ENCODE measurements around the gene RECQL5. TPM values are rescaled to one million over a fixed set of nuclear protein-coding genes. Genes with fewer than 3 reads are reported as not detected.
"Not testable (repeated sequence)": the region's sequence is repeated elsewhere in the genome, so short reads cannot be mapped to it uniquely, and the experiment has no call there.

The RECQL5 gene
- total RNA-seq, 1 donor from 2014 or later: 21.3 TPM

DNA sequence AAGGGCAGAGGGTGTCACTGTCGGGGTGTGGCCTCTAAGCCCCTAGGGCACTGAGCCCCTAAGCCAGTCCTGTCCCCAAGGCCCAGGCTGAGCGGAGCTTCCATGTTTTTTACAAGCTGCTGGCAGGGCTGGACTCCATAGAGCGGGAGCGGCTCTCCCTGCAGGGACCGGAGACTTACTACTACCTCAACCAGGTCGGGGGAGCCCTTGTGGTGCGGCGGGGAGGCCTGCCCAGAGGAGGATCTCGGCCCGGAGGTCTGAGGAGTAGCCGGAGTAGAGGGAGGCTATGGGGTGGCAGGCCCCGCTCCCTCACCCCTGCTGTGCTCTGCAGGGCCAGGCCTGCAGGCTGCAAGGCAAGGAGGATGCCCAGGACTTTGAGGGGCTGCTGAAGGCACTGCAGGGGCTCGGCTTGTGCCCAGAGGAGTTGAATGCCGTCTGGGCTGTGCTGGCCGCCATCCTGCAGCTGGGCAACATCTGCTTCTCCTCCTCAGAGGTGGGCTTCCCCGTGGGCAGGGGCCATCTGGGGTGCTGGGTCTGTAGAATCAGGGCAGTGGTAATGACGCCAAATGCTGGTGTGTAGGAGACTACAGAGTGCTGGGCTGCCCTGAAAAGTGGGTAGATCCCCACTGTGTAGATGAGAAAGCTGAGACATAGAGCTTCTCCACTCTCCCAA, 74.5 kb downstream of the RECQL5 start:
- DNase-seq (ENCODE audit: low read depth): no peak

GRCh38 chr17:75591722-75592302, 75.1 kb downstream of the RECQL5 start:
- no peak for DNase-seq (ENCODE audit: low read depth)

DNA sequence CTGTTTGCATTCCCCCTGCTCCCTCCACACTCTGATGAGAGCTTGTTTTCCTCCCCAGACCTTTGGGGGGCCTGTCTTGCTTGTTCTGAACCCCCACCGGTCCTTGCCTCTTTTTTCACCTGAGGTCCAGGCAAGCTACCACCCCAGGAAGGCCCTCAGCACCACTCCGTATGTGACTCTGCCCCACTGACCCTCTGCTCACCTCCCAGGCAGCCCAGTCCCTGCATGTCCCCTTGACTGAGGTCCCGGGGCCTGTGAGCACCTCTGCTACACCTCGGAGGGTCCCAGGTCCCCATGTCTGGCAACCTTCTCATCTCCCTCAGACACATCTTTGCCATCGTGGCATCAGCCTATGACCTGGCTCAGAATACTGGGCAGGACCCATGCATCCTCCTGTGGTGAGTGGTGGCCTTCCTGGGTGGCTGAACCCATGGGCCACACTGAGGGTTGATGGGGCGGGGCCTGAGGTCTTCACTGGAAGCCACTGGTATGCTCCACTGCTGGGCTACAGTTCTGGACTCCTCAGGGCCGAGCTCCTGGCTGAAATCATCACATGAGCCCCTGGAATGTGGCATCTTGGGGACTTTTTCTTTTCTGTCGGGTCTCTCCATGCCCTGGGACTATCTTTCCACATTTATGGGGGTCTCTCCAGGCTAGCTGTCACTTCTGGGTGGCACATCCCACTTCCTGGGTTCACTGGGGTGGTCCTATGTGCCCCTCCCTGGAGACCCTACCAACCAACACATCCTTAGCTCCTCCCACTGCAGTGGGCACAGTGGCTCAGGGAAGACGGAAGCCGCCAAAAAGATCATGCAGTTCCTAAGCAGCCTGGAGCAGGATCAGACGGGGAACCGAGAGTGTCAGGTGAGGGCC, 75.9 kb downstream of the RECQL5 start:
- DNase-seq (ENCODE audit: low read depth): no peak

- DNase-seq (ENCODE audit: low read depth): no peak
Measured at GRCh38 chr17:75590314-75590761, 76.6 kb downstream of the RECQL5 start.

- DNase-seq (ENCODE audit: low read depth): no peak
Measured at GRCh38 chr17:75589919-75590303, 77.0 kb downstream of the RECQL5 start.

DNA sequence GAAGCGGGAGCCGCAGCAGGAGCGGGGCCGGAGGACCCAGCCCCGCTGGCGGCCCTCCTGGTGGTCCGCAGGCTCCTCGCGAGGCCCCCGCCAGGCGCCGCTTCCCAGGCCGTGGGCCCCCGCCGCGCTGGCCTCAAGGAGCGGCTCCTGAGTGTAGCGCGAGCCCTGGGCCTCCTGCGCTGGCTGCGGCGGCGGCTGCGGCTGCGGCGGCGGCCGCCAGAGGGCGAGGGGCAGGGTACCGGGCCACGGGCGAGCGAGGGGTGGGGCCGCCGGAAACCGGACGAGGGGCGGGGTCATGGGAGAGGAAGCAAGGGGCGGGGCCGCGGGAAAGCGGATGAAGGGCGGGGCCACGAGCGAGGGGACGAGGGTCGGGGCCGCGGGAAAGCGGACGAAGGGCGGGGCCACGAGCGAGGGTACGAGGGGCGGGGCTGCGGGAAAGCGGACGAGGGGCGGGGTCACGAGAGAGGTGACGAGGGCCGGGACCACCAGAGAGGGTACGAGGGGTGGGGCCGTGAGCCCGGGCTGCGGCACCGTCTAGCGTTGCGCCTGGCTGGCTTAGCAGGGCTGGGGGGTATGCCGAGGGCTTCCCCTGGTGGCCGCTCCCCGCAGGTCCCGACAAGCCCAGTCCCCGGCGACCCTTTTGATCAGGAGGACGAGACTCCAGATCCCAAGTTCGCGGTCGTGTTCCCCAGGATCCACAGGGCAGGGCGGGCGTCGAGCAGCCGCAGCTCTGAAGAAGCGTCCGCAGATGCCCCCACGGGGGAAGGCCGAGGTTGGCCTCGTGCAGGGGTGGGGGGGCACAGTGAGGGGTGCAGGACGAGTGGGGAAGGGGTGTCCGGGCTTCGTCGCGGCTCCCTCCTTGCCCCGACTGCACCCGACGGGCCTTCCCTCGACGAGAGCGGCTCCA, 77.7 kb downstream of the RECQL5 start:
- peak; percentile 20 for DNase-seq (ENCODE audit: low read depth)

DNA sequence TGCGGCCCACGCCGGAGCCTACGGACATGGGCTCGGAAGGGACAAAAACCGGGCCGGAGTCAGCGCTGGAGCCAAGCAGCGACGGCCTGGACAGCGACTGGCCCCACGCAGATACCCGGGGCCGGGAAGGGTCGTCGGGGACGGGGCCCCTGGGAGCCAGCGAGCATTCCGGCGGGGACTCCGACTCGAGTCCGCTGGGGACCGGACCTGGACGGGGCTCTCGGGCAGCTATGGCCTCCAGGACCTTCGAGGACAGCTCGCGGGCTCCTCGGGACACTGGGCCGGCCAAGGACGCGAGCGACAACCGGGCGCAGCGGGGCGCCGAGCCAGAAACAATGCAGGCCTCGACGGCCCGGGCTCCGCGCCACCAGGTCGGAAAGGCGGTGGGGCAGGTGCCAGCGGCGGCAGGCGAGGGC, 78.3 kb downstream of the RECQL5 start:
- no peak for DNase-seq (ENCODE audit: low read depth)

DNA sequence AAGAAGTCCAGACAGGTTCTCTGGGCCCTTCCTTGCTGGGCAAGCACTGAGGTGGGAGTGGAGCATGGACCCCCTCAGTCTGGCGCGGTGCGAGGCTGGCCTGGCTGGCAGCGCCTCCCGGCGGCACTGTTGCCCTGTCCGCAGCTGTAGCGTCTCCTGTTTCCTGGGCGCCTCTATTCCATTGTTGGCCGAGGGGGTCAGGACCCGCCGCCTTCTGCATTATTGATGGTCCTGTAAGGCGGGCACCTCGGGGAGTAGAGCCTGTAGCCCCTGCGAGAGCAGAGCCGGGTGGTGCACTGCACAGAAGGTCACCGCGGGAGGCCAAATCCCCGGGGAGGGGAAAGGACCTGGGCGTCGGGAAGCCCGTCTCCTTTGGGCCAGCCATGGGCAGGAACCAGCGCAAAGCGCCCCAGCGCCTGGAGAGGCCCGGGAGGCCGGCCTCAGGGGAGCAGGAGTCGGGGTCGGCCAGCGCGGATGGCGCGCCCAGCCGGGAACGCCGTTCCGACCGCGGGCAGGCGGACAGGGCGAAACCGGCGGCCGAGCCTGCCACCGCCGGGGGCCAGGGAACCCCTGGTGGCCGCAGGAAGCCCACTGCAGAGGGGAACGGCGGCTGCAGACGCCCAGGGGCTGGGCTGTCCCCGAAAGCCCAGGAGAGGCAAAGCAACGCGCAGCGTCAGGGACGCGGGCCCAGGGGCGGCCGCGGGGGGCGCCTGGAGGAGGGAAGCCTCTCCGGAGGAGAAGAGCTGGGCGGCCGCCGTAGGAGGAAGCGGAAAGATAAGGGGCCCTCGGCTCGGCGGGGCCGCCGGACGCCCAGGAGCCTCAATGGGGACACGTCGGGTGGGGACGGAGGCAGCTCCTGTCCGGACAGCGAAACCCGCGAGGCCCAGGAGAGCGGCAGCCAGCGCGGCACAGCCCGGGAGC, 79.0 kb downstream of the RECQL5 start, which contains the start of gene MYO15B:
Gene MYO15B (plus strand): TSS at position 126 of the 921 bp plus-strand sequence. CDS start 258 bp downstream, at position 384.
- no peak for DNase-seq (ENCODE audit: low read depth)

DNA sequence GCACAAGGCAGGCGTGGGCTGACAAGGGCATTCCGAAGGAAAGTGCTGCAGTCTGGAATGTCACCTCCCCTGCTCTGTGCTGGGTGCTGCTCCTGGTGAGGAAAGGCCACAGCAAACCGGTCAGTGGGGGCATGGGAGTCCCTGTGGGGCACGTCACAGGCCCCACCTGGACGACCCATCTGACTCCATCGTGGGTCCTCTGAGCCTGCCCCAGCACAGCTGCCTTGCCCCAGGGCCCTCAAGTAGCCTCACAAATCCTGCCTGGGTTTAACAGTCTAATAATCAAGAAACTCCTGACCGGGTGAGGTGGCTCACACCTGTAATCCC, 82.1 kb downstream of the RECQL5 start:
- DNase-seq (ENCODE audit: low read depth): no peak

- DNase-seq (ENCODE audit: low read depth): not testable (repeated sequence)
Measured at GRCh38 chr17:75583197-75583596, 83.8 kb downstream of the RECQL5 start.

DNA sequence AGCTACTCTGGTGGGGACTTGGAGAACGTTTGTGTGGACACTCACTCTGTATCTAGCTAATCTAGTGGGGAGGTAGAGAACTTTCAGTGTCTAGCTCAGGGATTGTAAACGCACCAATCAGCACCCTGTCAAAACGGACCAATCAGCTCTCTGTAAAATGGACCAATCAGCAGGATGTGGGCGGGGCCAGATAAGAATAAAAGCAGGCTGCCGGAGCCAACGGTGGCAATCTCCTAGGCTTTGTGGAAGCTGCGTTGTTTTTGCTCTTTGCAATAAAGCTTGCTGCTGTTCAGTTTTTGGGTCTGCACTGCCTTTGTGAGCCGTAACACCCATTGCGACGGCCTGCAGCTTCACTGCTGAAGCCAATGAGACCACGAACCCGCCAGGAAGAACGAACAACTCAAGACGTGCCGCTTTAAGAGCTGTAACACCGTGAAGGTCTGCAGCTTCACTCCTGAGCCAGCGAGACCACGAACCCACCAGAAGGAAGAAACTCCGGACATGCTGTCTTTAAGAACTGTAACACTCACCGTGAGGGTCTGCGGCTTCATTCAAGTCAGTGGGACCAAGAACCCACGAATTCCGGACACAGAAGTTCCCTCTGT, 85.7 kb downstream of the RECQL5 start:
- DNase-seq (ENCODE audit: low read depth): not testable (repeated sequence)

Other genes with a start within 250 kb of the RECQL5 start
- 17.2 and 68.5 TPM in 2 replicates for gene TMEM94, start 210.5 kb downstream of the RECQL5 start, total RNA-seq
- gene CASKIN2, start 151.6 kb downstream of the RECQL5 start, total RNA-seq: 4.3 and 26.2 TPM in 2 replicates
- gene TSEN54, start 150.6 kb downstream of the RECQL5 start, total RNA-seq: 11.1 and 14.5 TPM in 2 replicates
- gene LLGL2, start 141.5 kb downstream of the RECQL5 start, total RNA-seq: 52.5 and 68.9 TPM in 2 replicates
- 1.0 and 3.8 TPM in 2 replicates for gene MYO15B, start 79.4 kb downstream of the RECQL5 start, total RNA-seq
- 0.20 and 1.6 TPM in 2 replicates for gene SMIM5, start 33.7 kb downstream of the RECQL5 start, total RNA-seq
- 55.6 and 104 TPM in 2 replicates for gene SAP30BP, start 184 bp upstream of the RECQL5 start, total RNA-seq
- 76.9 and 82.5 TPM in 2 replicates for gene ITGB4, start 54.3 kb upstream of the RECQL5 start, total RNA-seq
- 16.6 and 51.2 TPM in 2 replicates for gene GALK1, start 98.0 kb upstream of the RECQL5 start, total RNA-seq
- gene UNK, start 117.7 kb upstream of the RECQL5 start, total RNA-seq: 6.6 and 17.2 TPM in 2 replicates
- 0.70 and 0.87 TPM in 2 replicates for gene UNC13D, start 177.2 kb upstream of the RECQL5 start, total RNA-seq
- 21.2 and 37.5 TPM in 2 replicates for gene WBP2, start 188.2 kb upstream of the RECQL5 start, total RNA-seq
- 36.9 and 39.9 TPM in 2 replicates for gene TRIM47, start 211.4 kb upstream of the RECQL5 start, total RNA-seq
- 14.7 and 16.5 TPM in 2 replicates for gene TRIM65, start 229.8 kb upstream of the RECQL5 start, total RNA-seq
- 32.1 and 33.9 TPM in 2 replicates for gene MRPL38, start 237.7 kb upstream of the RECQL5 start, total RNA-seq